Right lobe of liver (tissue), 4 donors: ENCODE data around the gene GMDS.

Source experiments
- POLR2A ChIP-seq: fragments of 450-650 bp; IDR thresholded peaks from one replicate; pipeline ENCODE4 v1.6.1; 2017; ENCODE audit warnings: antibody characterized with exemption, mild to moderate bottlenecking
- TF ChIP-seq, protein P1 (sequence below), 4 donors: fragments of 200-600 bp in 3 of 4; fragments of 450-650 bp in 1 of 4; IDR thresholded peaks; one replicate each; pipeline versions ENCODE4 v1.5.1 to v1.8.0; 2016 to 2022; ENCODE audit warnings: antibody characterized with exemption in 4 of 4, mild to moderate bottlenecking in 2 of 4
- donor health status: DM: no; HTN: no; CAD: no.
- donor health status: DM: no; HTN: no; CAD: no.
- donor health status: DM: no; HTN: yes; CAD: no.

DNA sequence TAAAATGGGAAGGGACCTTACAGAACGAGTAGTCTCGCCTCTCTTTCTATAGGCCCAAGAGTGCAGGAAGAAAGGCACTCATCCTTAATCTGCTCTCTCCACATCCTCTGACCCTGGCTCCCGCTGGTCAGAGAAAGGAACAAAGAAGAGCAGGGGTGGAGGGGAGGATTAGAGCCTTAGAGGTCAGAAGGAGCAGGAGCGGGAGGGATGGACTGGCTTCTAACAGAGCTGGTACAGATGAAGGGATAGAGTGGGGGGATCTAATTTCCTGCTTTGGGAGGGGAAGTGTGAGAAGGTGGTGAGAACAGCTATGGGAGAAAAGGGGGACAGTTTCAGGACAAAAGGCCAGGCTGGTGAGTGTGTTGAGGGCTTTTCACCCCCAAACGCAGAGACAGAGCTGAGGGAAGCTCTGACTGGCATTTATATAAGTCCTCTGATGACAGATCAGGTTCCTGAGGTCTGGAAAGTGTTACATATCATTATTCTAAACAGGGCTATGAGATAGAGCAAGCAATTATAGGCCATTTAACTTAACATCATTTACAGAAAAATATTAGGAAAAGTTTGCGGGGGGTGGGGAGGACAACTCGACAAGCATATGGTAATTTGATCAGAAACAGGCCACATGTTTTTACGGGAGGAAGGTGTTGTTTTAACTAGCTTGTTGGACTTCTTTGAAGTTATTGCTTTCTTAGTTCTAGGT lies 524.6 kb downstream of the GMDS start:
- no peak for TF ChIP-seq POLR2A
- TF ChIP-seq, protein P1, sequence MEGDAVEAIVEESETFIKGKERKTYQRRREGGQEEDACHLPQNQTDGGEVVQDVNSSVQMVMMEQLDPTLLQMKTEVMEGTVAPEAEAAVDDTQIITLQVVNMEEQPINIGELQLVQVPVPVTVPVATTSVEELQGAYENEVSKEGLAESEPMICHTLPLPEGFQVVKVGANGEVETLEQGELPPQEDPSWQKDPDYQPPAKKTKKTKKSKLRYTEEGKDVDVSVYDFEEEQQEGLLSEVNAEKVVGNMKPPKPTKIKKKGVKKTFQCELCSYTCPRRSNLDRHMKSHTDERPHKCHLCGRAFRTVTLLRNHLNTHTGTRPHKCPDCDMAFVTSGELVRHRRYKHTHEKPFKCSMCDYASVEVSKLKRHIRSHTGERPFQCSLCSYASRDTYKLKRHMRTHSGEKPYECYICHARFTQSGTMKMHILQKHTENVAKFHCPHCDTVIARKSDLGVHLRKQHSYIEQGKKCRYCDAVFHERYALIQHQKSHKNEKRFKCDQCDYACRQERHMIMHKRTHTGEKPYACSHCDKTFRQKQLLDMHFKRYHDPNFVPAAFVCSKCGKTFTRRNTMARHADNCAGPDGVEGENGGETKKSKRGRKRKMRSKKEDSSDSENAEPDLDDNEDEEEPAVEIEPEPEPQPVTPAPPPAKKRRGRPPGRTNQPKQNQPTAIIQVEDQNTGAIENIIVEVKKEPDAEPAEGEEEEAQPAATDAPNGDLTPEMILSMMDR (IDR thresholded peaks at IDR 0.05): no peak
